HG03432 (cell line): Measurements from ENCODE around the gene S100A3.
"Not testable (repeated sequence)": the region's sequence is repeated elsewhere in the genome, so short reads cannot be mapped to it uniquely, and the experiment has no call there.

Source experiments
- ATAC-seq: cut with Tn5 transposase; IDR thresholded peaks from one replicate; pipeline ENCODE4 v1.9.1; 2021; ENCODE audit warnings: mild to moderate bottlenecking, moderate library complexity; ENCODE audit not compliant: unreplicated experiment

The S100A3 gene

GRCh38 chr1:153570874-153571273 is 21.8 kb upstream of the S100A3 start:
- no peak for ATAC-seq

- no peak for ATAC-seq
These were observed 20.4 kb upstream of the S100A3 start for GRCh38 chr1:153569465-153569864.

GRCh38 chr1:153568367-153569099 is 19.5 kb upstream of the S100A3 start:
- no peak for ATAC-seq

- ATAC-seq: no peak
These were observed 18.7 kb upstream of the S100A3 start for GRCh38 chr1:153567621-153568366.

- peak; percentile 66 for ATAC-seq
These were observed 17.6 kb upstream of the S100A3 start for GRCh38 chr1:153566414-153567371.

- ATAC-seq: peak; percentile 55
These were observed 16.7 kb upstream of the S100A3 start, which contains the start of gene S100A2 for GRCh38 chr1:153565529-153566374. Gene S100A2 (minus strand): TSS chr1:153565844. CDS start chr1:153563877, 1,967 bp downstream.

GRCh38 chr1:153563991-153564390 is 14.9 kb upstream of the S100A3 start:
- ATAC-seq: no peak

GRCh38 chr1:153563483-153563901 is 14.4 kb upstream of the S100A3 start:
- ATAC-seq: no peak

- ATAC-seq: not testable (repeated sequence)
These were observed 13.0 kb upstream of the S100A3 start for GRCh38 chr1:153562021-153562420.

- no peak for ATAC-seq
These were observed 12.5 kb upstream of the S100A3 start for GRCh38 chr1:153561466-153561985.

- no peak for ATAC-seq
These were observed 11.9 kb upstream of the S100A3 start for GRCh38 chr1:153560771-153561465.

- no peak for ATAC-seq
These were observed 11.2 kb upstream of the S100A3 start for GRCh38 chr1:153560241-153560640.

- ATAC-seq: no peak
These were observed 8.8 kb upstream of the S100A3 start for GRCh38 chr1:153557877-153558276.

- ATAC-seq: no peak
These were observed 7.3 kb upstream of the S100A3 start for GRCh38 chr1:153556348-153556747.

GRCh38 chr1:153553830-153554541 is 4.9 kb upstream of the S100A3 start:
- no peak for ATAC-seq

GRCh38 chr1:153553096-153553495 is 4.0 kb upstream of the S100A3 start:
- no peak for ATAC-seq

GRCh38 chr1:153552335-153552734 is 3.3 kb upstream of the S100A3 start:
- no peak for ATAC-seq

- ATAC-seq: no peak
These were observed 1.9 kb upstream of the S100A3 start for GRCh38 chr1:153550827-153551500.
